Muscle layer of colon (tissue), 2 donors: ENCODE results near the gene EPHB2.

Source experiments
- H3K27ac ChIP-seq: one replicate; pipeline ENCODE4 v1.7.0; 2013; ENCODE audit warnings: low read depth, mild to moderate bottlenecking, low read length, moderate library complexity
- H3K27me3 ChIP-seq, 2 donors: one replicate each; pipeline ENCODE4 v1.7.0; 2013; ENCODE audit warnings: low read length in 2 of 2, mild to moderate bottlenecking in 2 of 2; ENCODE audit not compliant: insufficient read depth in 2 of 2, control insufficient read depth in 1 of 2
- H3K36me3 ChIP-seq: one replicate; pipeline ENCODE4 v1.7.0; 2013; ENCODE audit warnings: mild to moderate bottlenecking, low read length; ENCODE audit not compliant: insufficient read depth
- H3K4me1 ChIP-seq: one replicate; pipeline ENCODE4 v1.7.0; 2013; ENCODE audit warnings: mild to moderate bottlenecking, low read length; ENCODE audit not compliant: insufficient read depth
- H3K4me3 ChIP-seq, 2 donors: one replicate each; pipeline ENCODE4 v1.7.0; 2013; ENCODE audit warnings: low read length in 2 of 2, low read depth in 1 of 2, mild to moderate bottlenecking in 1 of 2, moderate library complexity in 1 of 2
- H3K9ac ChIP-seq: one replicate; pipeline ENCODE4 v1.7.0; 2013; ENCODE audit warnings: low read length
- H3K9me3 ChIP-seq: one replicate; pipeline ENCODE4 v1.7.0; 2013; ENCODE audit warnings: mild to moderate bottlenecking, low read length
- donor health status: abdominal sarcoma.
- donor health status: Adenocarcinoma of cecum.

EPHB2 gene

DNA sequence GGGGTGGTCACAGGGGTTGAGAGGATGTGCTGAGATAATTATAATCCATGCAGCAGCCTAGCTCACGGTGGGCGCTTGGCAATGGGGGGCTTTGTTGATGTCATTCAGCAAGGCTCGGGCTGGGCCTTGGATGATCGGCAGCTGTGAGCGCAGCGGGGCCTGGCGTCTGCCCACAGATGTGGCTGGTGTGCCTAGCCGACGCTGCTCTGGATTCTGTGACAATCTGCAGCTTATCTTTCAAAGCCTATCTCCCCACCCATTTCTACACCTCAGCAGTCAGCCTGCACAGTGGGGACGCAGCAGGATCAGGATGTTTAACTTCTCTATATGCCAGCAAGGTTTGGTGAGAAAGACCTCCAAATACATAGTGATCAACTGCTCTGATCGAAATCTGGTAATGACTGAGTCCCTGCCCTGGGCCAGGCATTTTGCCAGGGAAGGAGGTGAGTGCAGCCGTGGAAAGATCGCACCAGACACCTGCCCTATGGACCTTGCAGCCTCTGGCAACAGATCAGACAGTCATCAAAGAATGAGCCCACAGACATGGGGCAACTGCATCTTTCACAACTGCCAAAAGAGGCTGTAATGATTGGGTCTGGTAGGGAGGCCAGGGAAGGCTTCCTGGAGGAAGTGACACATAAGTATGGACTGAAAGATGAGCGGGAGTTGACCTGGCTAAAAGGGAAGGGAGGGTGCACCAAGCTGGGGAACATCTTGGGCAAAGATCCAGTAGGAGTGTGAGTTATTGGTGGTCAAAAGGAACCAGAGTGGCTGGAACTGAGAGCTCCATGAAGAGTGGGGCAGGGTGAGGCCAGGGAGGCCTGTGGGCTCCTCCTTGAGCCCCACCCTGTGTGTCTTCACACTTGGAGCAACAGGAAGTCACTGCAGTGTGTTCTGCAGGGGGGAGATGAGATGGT, 35.3 kb downstream of the EPHB2 start:
- H3K4me3 ChIP-seq, result no peak overlapping the region
- peaks cover 11% of the 10 kb centered on the region for H3K4me1 ChIP-seq
- H3K9ac ChIP-seq, result no peak overlapping the region
- no peaks in the 10 kb centered on the region for H3K9me3 ChIP-seq
- H3K36me3 ChIP-seq, result no peaks in the 10 kb centered on the region
- H3K27me3 ChIP-seq, result no peaks in the 10 kb centered on the region
- H3K27ac ChIP-seq, result no peak overlapping the region

DNA sequence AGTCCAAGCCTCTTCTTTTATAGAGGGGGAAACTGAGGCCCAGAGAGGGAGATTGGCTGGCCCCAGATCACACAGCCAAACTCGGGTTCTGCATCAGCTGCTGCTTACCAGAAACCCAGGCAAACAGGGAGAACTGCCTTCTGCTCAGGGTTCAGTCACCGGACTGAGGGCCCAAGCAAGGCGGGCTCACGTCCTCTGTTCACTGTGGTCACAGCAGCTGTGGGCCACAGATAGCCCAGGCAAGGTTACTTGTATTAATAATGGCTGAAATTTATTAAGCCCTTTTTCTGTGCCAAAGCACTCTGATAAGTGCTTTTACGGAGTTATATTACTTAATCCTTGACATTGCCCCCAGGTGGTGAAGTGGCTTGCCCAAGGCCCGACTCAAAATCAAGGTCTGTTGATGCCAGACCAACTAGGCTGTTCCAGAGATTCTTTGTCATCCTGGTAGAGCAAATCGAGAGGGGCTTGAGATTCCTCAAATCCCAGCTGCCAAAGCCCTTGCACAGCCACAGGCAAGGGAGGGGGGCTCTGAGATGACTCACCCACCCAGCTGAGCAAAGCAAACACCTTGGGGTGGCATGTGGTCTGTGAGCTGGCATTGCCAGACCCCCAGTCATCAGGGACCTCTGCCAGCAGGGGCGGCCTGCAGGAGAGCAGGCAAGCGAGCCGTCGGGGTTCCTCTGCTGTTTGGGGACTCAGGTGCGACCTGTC, 36.5 kb downstream of the EPHB2 start:
- Histone ChIP-seq H3K4me1 (peaks cover 17% of the 10 kb centered on the region), H3K27me3 (no peaks in the 10 kb centered on the region), H3K4me3 (no peak overlapping the region), H3K9me3 (no peaks in the 10 kb centered on the region), H3K9ac (no peak overlapping the region), H3K36me3 (no peaks in the 10 kb centered on the region), H3K27ac (no peak overlapping the region)

DNA sequence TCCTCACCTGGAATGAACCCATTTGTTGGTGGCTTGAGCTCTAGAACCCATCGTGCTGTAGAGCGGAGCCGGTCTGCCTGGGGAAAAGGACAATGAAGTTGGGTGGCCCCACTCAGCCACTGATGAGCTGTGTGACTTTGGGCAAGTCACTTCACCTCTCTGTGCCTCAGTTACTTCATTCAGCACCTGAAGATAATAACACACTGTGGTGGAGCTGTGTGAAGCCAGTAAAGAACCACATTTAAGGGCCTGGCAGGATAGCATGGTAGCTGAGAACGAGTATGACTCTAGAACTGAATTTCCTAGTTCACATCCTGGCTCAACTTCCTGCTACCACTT, 37.1 kb downstream of the EPHB2 start:
- Histone ChIP-seq H3K9ac (no peak overlapping the region), H3K4me1 (peaks cover 17% of the 10 kb centered on the region), H3K27me3 (no peaks in the 10 kb centered on the region), H3K9me3 (no peaks in the 10 kb centered on the region), H3K36me3 (no peaks in the 10 kb centered on the region), H3K4me3 (no peak overlapping the region), H3K27ac (no peak overlapping the region)

DNA sequence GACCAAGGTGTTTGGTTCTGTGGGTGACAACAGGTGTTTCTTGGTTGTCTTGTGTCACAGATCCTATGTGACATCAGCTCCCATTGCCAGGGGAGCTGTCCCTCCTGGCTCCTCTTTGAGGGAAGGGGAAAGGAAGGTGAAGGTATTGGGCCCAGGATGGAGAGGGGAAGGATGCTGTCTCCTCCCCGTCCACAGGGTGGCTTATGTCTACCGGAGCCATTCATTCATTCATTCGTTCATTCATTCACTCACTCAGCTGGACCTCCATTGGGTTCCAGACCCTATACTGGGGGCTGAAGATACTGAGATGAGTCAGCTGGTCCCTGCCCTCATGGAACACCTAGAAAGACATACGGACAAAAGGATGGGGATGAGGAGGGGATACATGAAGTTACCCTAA, 38.9 kb downstream of the EPHB2 start:
- H3K9me3 ChIP-seq, result no peaks in the 10 kb centered on the region
- H3K27ac ChIP-seq, result no peak overlapping the region
- H3K27me3 ChIP-seq, result no peaks in the 10 kb centered on the region
- H3K9ac ChIP-seq, result no peak overlapping the region
- no peaks in the 10 kb centered on the region for H3K36me3 ChIP-seq
- no peak overlapping the region for H3K4me3 ChIP-seq
- peaks cover 17% of the 10 kb centered on the region for H3K4me1 ChIP-seq

DNA sequence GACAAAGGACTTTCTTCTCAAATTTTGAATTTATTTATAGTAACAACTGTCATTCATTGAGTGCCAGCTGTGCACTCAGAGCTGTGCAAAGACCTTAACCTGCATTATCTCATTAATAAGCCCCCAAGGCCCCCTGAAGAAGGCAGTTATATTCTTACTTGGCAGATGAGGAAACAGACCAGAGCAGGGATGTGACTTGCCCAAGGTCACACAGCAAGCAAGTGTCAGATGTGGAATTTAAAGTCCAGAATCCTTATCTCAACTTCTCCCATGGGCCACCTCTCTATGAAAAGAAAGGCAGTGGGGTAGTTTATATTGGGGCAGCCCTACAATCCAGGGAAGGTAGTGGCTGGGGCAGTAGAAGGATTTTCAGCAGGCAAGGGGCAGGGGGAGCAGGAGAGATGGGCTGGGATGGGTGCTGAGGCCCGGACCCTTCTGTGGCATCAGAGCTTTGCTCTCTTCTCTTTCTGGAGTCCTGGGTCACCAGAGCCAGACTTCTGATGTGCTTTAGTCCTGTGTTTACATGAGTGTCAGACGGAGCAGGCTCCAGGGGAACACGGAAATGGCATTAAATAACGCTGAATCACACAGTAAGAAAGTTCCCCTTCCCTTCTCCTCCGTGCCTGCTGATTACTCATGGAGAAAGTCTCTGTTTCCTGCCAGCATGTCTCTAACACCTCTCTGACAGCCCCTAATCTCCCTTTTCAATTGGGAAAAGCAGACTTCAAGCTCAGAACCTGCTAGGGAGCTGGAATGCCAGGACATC, 39.5 kb downstream of the EPHB2 start:
- no peaks in the 10 kb centered on the region for H3K27me3 ChIP-seq
- H3K27ac ChIP-seq, result no peak overlapping the region
- peaks cover 17% of the 10 kb centered on the region for H3K4me1 ChIP-seq
- no peak overlapping the region for H3K4me3 ChIP-seq
- H3K9me3 ChIP-seq, result no peaks in the 10 kb centered on the region
- H3K36me3 ChIP-seq, result no peaks in the 10 kb centered on the region
- no peak overlapping the region for H3K9ac ChIP-seq

DNA sequence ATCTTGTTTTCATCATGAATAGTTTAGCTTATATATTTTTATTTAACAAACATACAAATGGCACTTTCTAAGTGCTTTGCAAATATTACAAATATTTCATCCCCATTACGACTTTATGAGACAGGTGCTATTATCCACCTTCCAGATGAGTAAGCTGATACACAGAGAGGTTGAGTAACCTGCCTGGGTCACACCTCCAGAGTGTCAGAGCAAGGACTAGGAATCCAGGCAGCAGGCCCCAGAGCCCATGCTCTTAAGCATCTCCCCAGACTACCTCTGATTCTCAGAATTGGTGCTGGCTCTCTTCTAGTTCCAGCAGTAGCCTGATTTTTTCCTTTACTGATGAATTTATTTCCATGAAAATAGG, 40.0 kb downstream of the EPHB2 start:
- no peaks in the 10 kb centered on the region for H3K27me3 ChIP-seq
- peaks cover 17% of the 10 kb centered on the region for H3K4me1 ChIP-seq
- no peaks in the 10 kb centered on the region for H3K9me3 ChIP-seq
- H3K27ac ChIP-seq, result no peak overlapping the region
- H3K36me3 ChIP-seq, result no peaks in the 10 kb centered on the region
- H3K4me3 ChIP-seq, result no peak overlapping the region
- H3K9ac ChIP-seq, result no peak overlapping the region

DNA sequence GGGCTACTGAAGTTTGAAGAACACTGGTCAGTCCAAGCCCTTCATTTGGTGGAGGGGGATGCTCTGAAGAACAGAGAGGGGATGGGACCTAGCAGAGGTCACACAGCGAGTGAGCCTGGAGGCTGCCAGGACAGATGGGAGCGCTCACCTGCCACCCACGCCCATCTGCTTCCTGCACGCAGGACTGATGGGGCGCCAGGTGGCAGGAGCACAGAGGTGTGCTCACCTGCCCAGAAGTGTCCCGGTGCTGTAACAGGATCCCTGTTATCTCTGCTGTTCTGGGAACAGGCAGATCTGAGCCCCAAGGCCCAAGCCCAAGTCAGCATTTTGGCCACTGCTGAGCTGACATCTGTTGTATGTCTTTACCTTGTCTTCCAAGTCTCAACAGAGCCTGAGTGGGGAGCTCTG, 40.5 kb downstream of the EPHB2 start:
- Histone ChIP-seq H3K9me3 (no peaks in the 10 kb centered on the region), H3K4me1 (peaks cover 17% of the 10 kb centered on the region), H3K4me3 (no peak overlapping the region), H3K27me3 (no peaks in the 10 kb centered on the region), H3K27ac (no peak overlapping the region), H3K36me3 (no peaks in the 10 kb centered on the region), H3K9ac (no peak overlapping the region)

DNA sequence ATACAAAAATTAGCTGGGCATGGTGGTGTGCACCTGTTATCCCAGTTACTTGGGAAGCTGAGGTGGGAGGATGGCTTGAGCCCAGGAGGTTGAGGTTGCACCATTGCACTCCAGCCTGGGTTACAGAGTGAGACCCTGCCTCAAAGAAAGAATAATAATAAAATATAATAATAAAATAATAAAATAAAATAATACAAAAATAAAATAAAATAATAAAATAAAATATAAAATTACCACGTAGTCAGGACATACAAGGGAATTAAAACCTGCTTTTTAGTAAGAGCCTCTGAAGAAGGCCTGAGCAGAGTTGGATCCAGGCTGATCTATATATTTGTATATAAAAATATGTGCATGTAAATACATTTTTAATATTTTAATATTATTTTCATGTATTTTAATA, 41.7 kb downstream of the EPHB2 start:
- no peaks in the 10 kb centered on the region for H3K27me3 ChIP-seq
- no peaks in the 10 kb centered on the region for H3K9me3 ChIP-seq
- no peak overlapping the region for H3K27ac ChIP-seq
- no peak overlapping the region for H3K9ac ChIP-seq
- H3K4me3 ChIP-seq, result no peak overlapping the region
- H3K4me1 ChIP-seq, result peaks cover 17% of the 10 kb centered on the region
- no peaks in the 10 kb centered on the region for H3K36me3 ChIP-seq

DNA sequence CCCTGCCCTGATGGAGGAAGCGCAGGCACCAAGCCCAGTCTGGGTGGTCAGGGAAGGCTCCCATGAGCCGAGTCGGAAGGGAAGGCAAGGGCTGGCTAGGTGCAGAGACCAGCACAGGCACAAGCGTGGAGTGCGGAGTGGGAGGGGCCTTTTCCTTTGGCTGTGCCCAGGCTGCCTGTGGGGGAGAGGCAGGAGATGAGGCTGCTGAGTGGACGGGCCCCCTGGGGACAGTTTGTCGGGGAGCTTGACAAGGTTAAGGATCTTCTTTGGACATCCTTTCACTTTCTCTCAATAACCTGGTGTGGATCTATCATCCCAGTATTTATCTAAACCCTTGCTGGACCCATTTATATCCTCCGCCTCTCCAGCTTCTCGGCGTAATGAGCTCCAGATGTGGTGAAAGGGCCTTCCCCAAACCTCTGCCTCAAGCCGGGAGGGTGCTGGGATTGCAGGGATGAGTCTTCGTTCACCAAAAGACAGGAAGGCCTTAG, 42.9 kb downstream of the EPHB2 start:
- Histone ChIP-seq H3K27me3 (no peaks in the 10 kb centered on the region), H3K4me3 (no peak overlapping the region), H3K4me1 (peaks cover 17% of the 10 kb centered on the region), H3K36me3 (no peaks in the 10 kb centered on the region), H3K9ac (no peak overlapping the region), H3K9me3 (no peaks in the 10 kb centered on the region), H3K27ac (no peak overlapping the region)

DNA sequence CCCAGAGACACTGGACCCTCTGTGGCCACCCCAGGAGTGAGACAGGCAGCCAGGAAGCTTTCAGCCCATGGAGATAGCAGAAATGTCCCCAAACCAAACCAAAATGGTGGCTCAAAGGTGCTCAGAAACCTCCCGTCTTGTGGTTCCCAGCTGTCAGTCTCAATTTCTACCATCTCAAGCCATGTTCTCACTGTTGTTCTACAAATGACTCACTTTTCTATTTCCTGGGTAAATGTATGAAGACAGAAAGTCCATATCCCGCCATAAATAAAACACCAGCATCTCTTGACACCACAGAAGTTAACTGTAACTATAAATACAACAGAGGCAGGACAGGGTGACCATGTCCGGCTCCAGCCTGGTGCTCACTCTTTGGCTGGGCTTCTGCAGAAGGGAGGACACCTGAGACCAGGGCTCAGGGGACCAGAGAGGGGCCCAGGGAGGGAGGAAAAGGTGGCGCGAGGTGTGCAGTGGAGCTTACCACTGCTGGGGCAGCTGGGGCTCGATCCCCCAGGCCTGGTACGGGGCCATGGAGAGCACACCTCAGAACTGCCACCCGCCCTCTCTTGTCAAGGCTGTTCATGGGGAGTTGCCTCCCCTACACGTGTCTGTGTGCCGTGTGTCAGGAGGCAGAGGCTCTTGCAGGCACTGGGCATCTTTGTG, 43.6 kb downstream of the EPHB2 start:
- Histone ChIP-seq H3K27ac (no peak overlapping the region), H3K27me3 (no peaks in the 10 kb centered on the region), H3K9ac (no peak overlapping the region), H3K36me3 (no peaks in the 10 kb centered on the region), H3K4me3 (no peak overlapping the region), H3K4me1 (peaks cover 17% of the 10 kb centered on the region), H3K9me3 (no peaks in the 10 kb centered on the region)

DNA sequence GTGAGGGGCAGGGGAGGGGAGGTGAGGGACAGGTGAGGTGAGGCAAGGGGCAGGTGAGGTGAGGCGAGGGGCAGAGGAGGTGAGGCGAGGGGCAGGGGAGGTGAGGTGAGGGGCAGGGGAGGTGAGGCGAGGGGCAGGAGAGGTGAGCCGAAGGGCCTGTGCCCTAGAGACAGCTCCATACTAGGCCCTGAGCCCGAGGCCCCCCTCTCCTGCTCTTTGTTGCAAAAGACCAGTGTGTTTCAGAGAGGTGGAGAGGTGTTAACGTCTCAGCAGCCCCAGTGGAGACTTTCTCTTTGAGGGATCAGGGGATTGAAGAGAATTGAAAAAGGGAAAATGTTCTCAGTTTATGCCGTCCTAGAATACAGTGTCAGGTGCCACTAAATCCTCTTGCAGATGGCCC, 44.2 kb downstream of the EPHB2 start:
- Histone ChIP-seq H3K9ac (no peak overlapping the region), H3K4me1 (peaks cover 17% of the 10 kb centered on the region), H3K4me3 (no peak overlapping the region), H3K36me3 (no peaks in the 10 kb centered on the region), H3K9me3 (no peaks in the 10 kb centered on the region), H3K27me3 (no peaks in the 10 kb centered on the region), H3K27ac (no peak overlapping the region)
